ENCODE data around the gene TBC1D5.

DNA sequence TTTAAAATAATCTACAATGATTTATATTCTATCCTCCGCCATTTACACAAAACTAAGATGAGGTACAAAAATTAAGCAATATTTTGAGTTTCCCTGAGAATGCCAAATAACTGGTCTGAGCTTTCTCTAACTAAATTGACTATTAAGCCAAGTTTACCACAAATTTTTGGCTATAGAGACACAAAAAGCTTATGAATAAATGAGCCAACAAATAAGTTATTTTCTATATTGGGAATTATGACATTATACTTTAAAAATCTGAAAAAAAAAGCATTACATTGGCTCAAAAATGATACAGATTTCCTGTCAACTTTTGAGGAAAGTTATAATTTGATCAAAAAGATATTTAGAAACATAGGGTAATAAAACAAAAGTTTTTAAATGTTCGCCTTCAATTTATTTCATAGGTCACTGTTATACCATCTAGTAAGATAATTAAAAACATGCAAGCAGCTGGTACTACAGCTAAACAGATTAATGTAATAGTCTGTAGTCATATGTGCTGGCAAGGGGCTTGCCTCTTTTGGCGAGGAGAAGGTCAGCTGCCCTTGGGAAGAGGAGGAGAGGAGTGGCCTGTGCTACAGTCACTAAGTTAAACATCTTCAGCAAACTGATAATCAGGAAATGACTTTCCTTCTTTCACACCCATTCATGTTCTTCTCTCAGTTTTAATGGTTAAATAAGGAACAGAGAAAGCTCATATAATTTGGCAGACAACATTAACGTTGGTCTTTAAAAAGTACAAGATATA is 318.5 kb downstream of the TBC1D5 start:
- no peak for TF ChIP-seq GATA2 (IDR thresholded peaks at IDR 0.05; ENCODE audit: low read depth, low read length)
- TF ChIP-seq GATA3 (IDR thresholded peaks at IDR 0.05; ENCODE audit: low read depth, low read length): no peak
